Stimulated activated naive CD8-positive, alpha-beta T cell treated with anti-CD3 and anti-CD28 coated beads, Interleukin-15, amount 100 ng/mL, for 72 hours (primary cell): ENCODE measurements around the gene MYO7B.
"Not testable (repeated sequence)": the region's sequence is repeated elsewhere in the genome, so short reads cannot be mapped to it uniquely, and the experiment has no call there.

Experiments used
- ATAC-seq: fragments of 150-1000 bp; cut with Tn5 transposase; 2 replicates; pipeline ENCODE4 v1.10.0; 2021; ENCODE audit warnings: mild to moderate bottlenecking, moderate library complexity
- DNase-seq, 2 donors: peaks; one replicate each; pipeline ENCODE4 v3.0.0; 2021 to 2022
- H3K27ac Mint-ChIP-seq, 2 donors: one replicate each; pipeline ENCODE4 v1.8.0; 2022; ENCODE audit warnings: mild to moderate bottlenecking in 2 of 2, mixed read lengths in 2 of 2, moderate library complexity in 2 of 2
- H3K27me3 Mint-ChIP-seq: one replicate; pipeline ENCODE4 v1.8.0; 2022; ENCODE audit warnings: mixed read lengths
- H3K4me1 Mint-ChIP-seq: one replicate; pipeline ENCODE4 v1.8.0; 2022; ENCODE audit warnings: mild to moderate bottlenecking, mixed read lengths
- H3K4me3 Mint-ChIP-seq, 2 donors: one replicate each; pipeline ENCODE4 v1.8.0; 2022; ENCODE audit warnings: mild to moderate bottlenecking in 2 of 2, mixed read lengths in 2 of 2, moderate library complexity in 1 of 2
- H3K9me3 Mint-ChIP-seq, 2 donors: one replicate each; pipeline ENCODE4 v1.8.0; 2022; ENCODE audit warnings: mixed read lengths in 2 of 2

Gene MYO7B

GRCh38 chr2:127531221-127531648, 4.2 kb upstream of the MYO7B start:
- no peaks in the 10 kb centered on the region for H3K27me3 Mint-ChIP-seq
- peaks cover 18% of the 10 kb centered on the region for H3K4me1 Mint-ChIP-seq
- H3K9me3 Mint-ChIP-seq, result peaks cover 6 to 10% of the 10 kb centered on the region in 2 donors
- DNase-seq (no peak), ATAC-seq (no peak)
- H3K4me3 Mint-ChIP-seq, result no peak overlapping the region
- no peak overlapping the region for H3K27ac Mint-ChIP-seq

- ATAC-seq, result no peak
These were observed 3.2 kb upstream of the MYO7B start for GRCh38 chr2:127532296-127532695.

GRCh38 chr2:127535918-127536317, 435 bp downstream of the MYO7B start:
- DNase-seq (no peak), ATAC-seq (no peak)
- Mint-ChIP-seq H3K27ac (no peak overlapping the region), H3K9me3 (no peaks in the 10 kb centered on the region), H3K4me3 (no peak overlapping the region), H3K27me3 (peaks cover 7% of the 10 kb centered on the region), H3K4me1 (no peaks in the 10 kb centered on the region)

More at GRCh38 chr2:127532296-127532695, 3.2 kb upstream of the MYO7B start:
- no peaks in the 10 kb centered on the region for H3K27me3 Mint-ChIP-seq
- no peak for DNase-seq
- no peak overlapping the region for H3K27ac Mint-ChIP-seq
- peaks cover 6 to 10% of the 10 kb centered on the region in 2 donors for H3K9me3 Mint-ChIP-seq
- peaks cover 13% of the 10 kb centered on the region for H3K4me1 Mint-ChIP-seq
- H3K4me3 Mint-ChIP-seq, result no peak overlapping the region

GRCh38 chr2:127536707-127537541, 1.4 kb downstream of the MYO7B start:
- no peaks in the 10 kb centered on the region for H3K9me3 Mint-ChIP-seq
- DNase-seq (no peak), ATAC-seq (no peak)
- no peak overlapping the region for H3K27ac Mint-ChIP-seq
- no peak overlapping the region for H3K4me3 Mint-ChIP-seq
- peaks cover 7% of the 10 kb centered on the region for H3K27me3 Mint-ChIP-seq
- no peaks in the 10 kb centered on the region for H3K4me1 Mint-ChIP-seq

GRCh38 chr2:127537644-127538043, 2.2 kb downstream of the MYO7B start:
- Mint-ChIP-seq H3K4me1 (no peaks in the 10 kb centered on the region), H3K27ac (no peak overlapping the region), H3K4me3 (no peak overlapping the region), H3K27me3 (peaks cover 7% of the 10 kb centered on the region), H3K9me3 (no peaks in the 10 kb centered on the region)
- DNase-seq (no peak), ATAC-seq (no peak)

- DNase-seq (no peak), ATAC-seq (no peak)
- no peaks in the 10 kb centered on the region for H3K9me3 Mint-ChIP-seq
- no peaks in the 10 kb centered on the region for H3K4me1 Mint-ChIP-seq
- peaks cover 7% of the 10 kb centered on the region for H3K27me3 Mint-ChIP-seq
- H3K27ac Mint-ChIP-seq, result no peak overlapping the region
- H3K4me3 Mint-ChIP-seq, result no peak overlapping the region
These were observed 6.3 kb downstream of the MYO7B start for GRCh38 chr2:127541809-127542208.

- DNase-seq, result no peak
- Mint-ChIP-seq H3K27me3 (peaks cover 7% of the 10 kb centered on the region), H3K9me3 (no peaks in the 10 kb centered on the region)
These were observed 6.7 kb downstream of the MYO7B start for GRCh38 chr2:127542231-127542630.

GRCh38 chr2:127543013-127543501, 7.6 kb downstream of the MYO7B start:
- H3K4me1 Mint-ChIP-seq, DNase-seq, H3K27me3 Mint-ChIP-seq, ATAC-seq, H3K4me3 Mint-ChIP-seq, H3K9me3 Mint-ChIP-seq, H3K27ac Mint-ChIP-seq: not testable (repeated sequence)

More at GRCh38 chr2:127542231-127542630, 6.7 kb downstream of the MYO7B start:
- Mint-ChIP-seq H3K4me1 (no peaks in the 10 kb centered on the region), H3K4me3 (no peak overlapping the region), H3K27ac (no peak overlapping the region)
- no peak for ATAC-seq

GRCh38 chr2:127545189-127545588, 9.7 kb downstream of the MYO7B start:
- Mint-ChIP-seq H3K27ac (no peak overlapping the region), H3K9me3 (no peaks in the 10 kb centered on the region), H3K4me1 (no peaks in the 10 kb centered on the region), H3K27me3 (peaks cover 9% of the 10 kb centered on the region), H3K4me3 (no peak overlapping the region)
- no peak for DNase-seq
- ATAC-seq, result no peak

GRCh38 chr2:127545796-127546195, 10.3 kb downstream of the MYO7B start:
- Mint-ChIP-seq H3K27ac (no peak overlapping the region), H3K9me3 (no peaks in the 10 kb centered on the region), H3K27me3 (peaks cover 9% of the 10 kb centered on the region), H3K4me3 (no peak overlapping the region), H3K4me1 (no peaks in the 10 kb centered on the region)
- ATAC-seq, result no peak
- no peak for DNase-seq

- no peaks in the 10 kb centered on the region for H3K4me1 Mint-ChIP-seq
- H3K9me3 Mint-ChIP-seq, result no peaks in the 10 kb centered on the region
- DNase-seq (no peak), ATAC-seq (no peak)
- H3K4me3 Mint-ChIP-seq, result no peak overlapping the region
- peaks cover 9% of the 10 kb centered on the region for H3K27me3 Mint-ChIP-seq
- no peak overlapping the region for H3K27ac Mint-ChIP-seq
These were observed 11.3 kb downstream of the MYO7B start for GRCh38 chr2:127546797-127547196.

- H3K27ac Mint-ChIP-seq, result no peak overlapping the region
- no peaks in the 10 kb centered on the region for H3K4me1 Mint-ChIP-seq
- H3K9me3 Mint-ChIP-seq, result peaks cover under 1 to 1% of the 10 kb centered on the region in 2 donors
- H3K4me3 Mint-ChIP-seq, result no peak overlapping the region
- ATAC-seq (no peak), DNase-seq (no peak)
- H3K27me3 Mint-ChIP-seq, result peaks cover 18% of the 10 kb centered on the region
These were observed 15.9 kb downstream of the MYO7B start for GRCh38 chr2:127551221-127551930.

GRCh38 chr2:127552336-127552735, 16.9 kb downstream of the MYO7B start:
- no peak overlapping the region for H3K4me3 Mint-ChIP-seq
- peaks cover 27% of the 10 kb centered on the region for H3K27me3 Mint-ChIP-seq
- H3K27ac Mint-ChIP-seq, result no peak overlapping the region
- DNase-seq (no peak), ATAC-seq (no peak)
- peaks cover 8 to 11% of the 10 kb centered on the region in 2 donors for H3K9me3 Mint-ChIP-seq
- no peaks in the 10 kb centered on the region for H3K4me1 Mint-ChIP-seq

GRCh38 chr2:127552846-127553245, 17.4 kb downstream of the MYO7B start:
- Mint-ChIP-seq H3K4me3 (no peak overlapping the region), H3K27ac (no peak overlapping the region), H3K9me3 (peaks cover 13 to 16% of the 10 kb centered on the region in 2 donors), H3K27me3 (peaks cover 33% of the 10 kb centered on the region), H3K4me1 (no peaks in the 10 kb centered on the region)
- ATAC-seq, result no peak
- no peak for DNase-seq

- H3K27me3 Mint-ChIP-seq, result peaks cover 21% of the 10 kb centered on the region
- no peak for ATAC-seq
These were observed 23.4 kb downstream of the MYO7B start for GRCh38 chr2:127558911-127559310.

GRCh38 chr2:127559454-127559853, 24.0 kb downstream of the MYO7B start:
- peaks cover 26% of the 10 kb centered on the region for H3K27me3 Mint-ChIP-seq
- DNase-seq, result no peak

More at GRCh38 chr2:127558911-127559310, 23.4 kb downstream of the MYO7B start:
- Mint-ChIP-seq H3K4me1 (peaks cover 10% of the 10 kb centered on the region), H3K27ac (no peak overlapping the region), H3K4me3 (no peak overlapping the region), H3K9me3 (peaks cover 15 to 16% of the 10 kb centered on the region in 2 donors)
- DNase-seq, result no peak

More at GRCh38 chr2:127559454-127559853, 24.0 kb downstream of the MYO7B start:
- no peak overlapping the region for H3K27ac Mint-ChIP-seq
- no peak overlapping the region for H3K4me3 Mint-ChIP-seq
- H3K9me3 Mint-ChIP-seq, result peaks cover 15 to 16% of the 10 kb centered on the region in 2 donors
- H3K4me1 Mint-ChIP-seq, result peaks cover 15% of the 10 kb centered on the region
- ATAC-seq, result no peak
